H9 (cell line): ENCODE results near the gene ZNF555. TPM values are rescaled to one million over a fixed set of nuclear protein-coding genes. Genes with fewer than 3 reads are reported as not detected.

Experiments
- DNase-seq: peaks from one replicate; pipeline ENCODE4 v3.0.0-alpha.2; 2017
- H2AFZ ChIP-seq: one replicate; pipeline ENCODE4 v1.6.1; 2013; ENCODE audit warnings: mild to moderate bottlenecking, low read length, control low read depth, moderate library complexity
- H2AK5ac ChIP-seq: 2 replicates; pipeline ENCODE4 v1.6.1; 2013; ENCODE audit warnings: low read length, control low read depth, mixed read lengths; ENCODE audit not compliant: insufficient read length
- H2BK120ac ChIP-seq: one replicate; pipeline ENCODE4 v1.6.1; 2013; ENCODE audit warnings: low read depth, mild to moderate bottlenecking, low read length, control low read depth, inconsistent platforms; ENCODE audit not compliant: poor library complexity, severe bottlenecking
- H2BK12ac ChIP-seq: 2 replicates; pipeline ENCODE4 v1.6.1; 2013; ENCODE audit warnings: low read length, control low read depth, mixed read lengths, low read depth; ENCODE audit not compliant: insufficient read length
- H2BK15ac ChIP-seq: 2 replicates; pipeline ENCODE4 v1.6.1; 2013; ENCODE audit warnings: low read depth, low read length, control low read depth
- H2BK20ac ChIP-seq: one replicate; pipeline ENCODE4 v1.6.1; 2013; ENCODE audit warnings: low read depth, mild to moderate bottlenecking, low read length, control low read depth, inconsistent platforms; ENCODE audit not compliant: poor library complexity, severe bottlenecking
- H2BK5ac ChIP-seq: 2 replicates; pipeline ENCODE4 v1.6.1; 2013; ENCODE audit warnings: low read length, control low read depth, mixed read lengths; ENCODE audit not compliant: insufficient read length
- H3K14ac ChIP-seq: 2 replicates; pipeline ENCODE4 v1.6.1; 2013; ENCODE audit warnings: low read length, control low read depth; ENCODE audit not compliant: insufficient read depth
- H3K18ac ChIP-seq: 2 replicates; pipeline ENCODE4 v1.6.1; 2013; ENCODE audit warnings: low read depth, mild to moderate bottlenecking, mixed read lengths, low read length, control low read depth; ENCODE audit not compliant: insufficient read length
- H3K23ac ChIP-seq: 2 replicates; pipeline ENCODE4 v1.6.1; 2013; ENCODE audit warnings: low read length, control low read depth, mixed read lengths, low read depth; ENCODE audit not compliant: insufficient read length
- H3K23me2 ChIP-seq: 2 replicates; pipeline ENCODE4 v1.6.1; 2013; ENCODE audit warnings: low read depth, mild to moderate bottlenecking, mixed read lengths, low read length, control low read depth; ENCODE audit not compliant: insufficient read length, poor library complexity, severe bottlenecking
- H3K27ac ChIP-seq: 2 replicates; pipeline ENCODE4 v1.5.1; 2013; ENCODE audit warnings: low read length, control low read depth, mixed read lengths, low read depth; ENCODE audit not compliant: insufficient read length
- H3K27me3 ChIP-seq: 2 replicates; pipeline ENCODE4 v1.6.1; 2013; ENCODE audit warnings: low read length, control low read depth, inconsistent platforms; ENCODE audit not compliant: insufficient read depth
- H3K4ac ChIP-seq: 2 replicates; pipeline ENCODE4 v1.6.1; 2013; ENCODE audit warnings: low read depth, mild to moderate bottlenecking, control low read depth, inconsistent platforms, low read length, moderate library complexity
- H3K4me1 ChIP-seq: 2 replicates; pipeline ENCODE4 v1.6.1; 2013; ENCODE audit warnings: low read length, control low read depth, inconsistent platforms; ENCODE audit not compliant: insufficient read depth
- H3K4me2 ChIP-seq: 2 replicates; pipeline ENCODE4 v1.6.1; 2013; ENCODE audit warnings: low read length, control low read depth, mixed read lengths; ENCODE audit not compliant: insufficient read length, insufficient read depth
- H3K56ac ChIP-seq: 2 replicates; pipeline ENCODE4 v1.6.1; 2013; ENCODE audit warnings: low read depth, mild to moderate bottlenecking, mixed read lengths, low read length, control low read depth; ENCODE audit not compliant: insufficient read length
- H3K79me1 ChIP-seq: 2 replicates; pipeline ENCODE4 v1.6.1; 2013; ENCODE audit warnings: low read depth, mild to moderate bottlenecking, moderate library complexity, low read length, control low read depth, inconsistent platforms; ENCODE audit not compliant: insufficient read depth, poor library complexity, severe bottlenecking
- H3K79me2 ChIP-seq: 2 replicates; pipeline ENCODE4 v1.6.1; 2013; ENCODE audit warnings: low read length, control low read depth, inconsistent platforms; ENCODE audit not compliant: insufficient read depth
- H3K9ac ChIP-seq: 2 replicates; pipeline ENCODE4 v1.6.1; 2013; ENCODE audit warnings: low read length, control low read depth, mixed read lengths; ENCODE audit not compliant: insufficient read length; ENCODE audit errors: extremely low read depth
- H3K9me3 ChIP-seq: one replicate; pipeline ENCODE4 v1.6.1; 2013; ENCODE audit warnings: low read depth, low read length, inconsistent platforms; ENCODE audit not compliant: control insufficient read depth
- H3T11ph ChIP-seq: one replicate; pipeline ENCODE4 v1.6.1; 2013; ENCODE audit warnings: mild to moderate bottlenecking, low read length, control low read depth, inconsistent platforms
- H4K20me1 ChIP-seq: one replicate; pipeline ENCODE4 v1.6.1; 2013; ENCODE audit not compliant: control insufficient read depth, insufficient read length, insufficient read depth
- H4K5ac ChIP-seq: 2 replicates; pipeline ENCODE4 v1.6.1; 2013; ENCODE audit warnings: low read depth, mild to moderate bottlenecking, mixed read lengths, low read length, control low read depth; ENCODE audit not compliant: insufficient read length
- H4K8ac ChIP-seq: replicated peaks from 2 replicates; pipeline ENCODE4 v1.6.1; 2013; ENCODE audit warnings: low read length, control low read depth, mixed read lengths, low read depth; ENCODE audit not compliant: insufficient read length
- H4K91ac ChIP-seq: 2 replicates; pipeline ENCODE4 v1.6.1; 2013; ENCODE audit warnings: low read depth, mild to moderate bottlenecking, moderate library complexity, mixed read lengths, low read length, control low read depth; ENCODE audit not compliant: insufficient read length
- H3K27ac Mint-ChIP-seq, 3 experiments: 2 replicates in 2 of 3; 3 replicates in 1 of 3; pipeline ENCODE4 v1.8.0; 2020 to 2021; ENCODE audit warnings: mixed read lengths in 3 of 3, mild to moderate bottlenecking in 1 of 3, moderate library complexity in 1 of 3
- H3K27me3 Mint-ChIP-seq: 2 replicates; pipeline ENCODE4 v1.8.0; 2021; ENCODE audit warnings: low read depth, mild to moderate bottlenecking, moderate library complexity, mixed read lengths
- H3K36me3 Mint-ChIP-seq, 3 experiments: 2 replicates in 2 of 3; 3 replicates in 1 of 3; pipeline ENCODE4 v1.8.0; 2020 to 2021; ENCODE audit warnings: low read depth in 3 of 3, mixed read lengths in 3 of 3; ENCODE audit not compliant: insufficient read depth in 1 of 3
- H3K4me1 Mint-ChIP-seq, 2 experiments: 2 replicates each; pipeline ENCODE4 v1.8.0; 2020; ENCODE audit warnings: mixed read lengths in 2 of 2
- H3K4me3 Mint-ChIP-seq, 2 experiments: 2 replicates in 1 of 2; 3 replicates in 1 of 2; pipeline ENCODE4 v1.8.0; 2020 to 2021; ENCODE audit warnings: mild to moderate bottlenecking in 2 of 2, mixed read lengths in 2 of 2, moderate library complexity in 1 of 2
- H3K9me3 Mint-ChIP-seq, 2 experiments: 2 replicates in 1 of 2; 3 replicates in 1 of 2; pipeline ENCODE4 v1.8.0; 2020; ENCODE audit warnings: mild to moderate bottlenecking in 2 of 2, mixed read lengths in 2 of 2, moderate library complexity in 1 of 2
- WGBS: extraction: QIAGEN DNeasy Blood & Tissue Kit; methylation state at CpG from one replicate; pipeline ENCODE4 v1.1.7; 2013; ENCODE audit warnings: missing lambda C conversion rate, low lambda C conversion rate, mixed read lengths; ENCODE audit not compliant: insufficient read length; ENCODE audit errors: extremely low coverage; 5-methylcytosine and 5-hydroxymethylcytosine counted together
- total RNA-seq: library from RNA; stranded (reverse); gene quantifications from 2 replicates; pipeline ENCODE4 v1.2.1, GENCODE V29; 2021
- TF ChIP-seq, protein P1 (sequence below): fragments of 200-600 bp; sonication (generic); conservative IDR thresholded peaks from 3 replicates; pipeline ENCODE4 v1.8.0; 2021; ENCODE audit warnings: antibody characterized with exemption, mild to moderate bottlenecking

The ZNF555 gene
- total RNA-seq, 1 experiment from 2014 or later = 7.8 TPM

DNA sequence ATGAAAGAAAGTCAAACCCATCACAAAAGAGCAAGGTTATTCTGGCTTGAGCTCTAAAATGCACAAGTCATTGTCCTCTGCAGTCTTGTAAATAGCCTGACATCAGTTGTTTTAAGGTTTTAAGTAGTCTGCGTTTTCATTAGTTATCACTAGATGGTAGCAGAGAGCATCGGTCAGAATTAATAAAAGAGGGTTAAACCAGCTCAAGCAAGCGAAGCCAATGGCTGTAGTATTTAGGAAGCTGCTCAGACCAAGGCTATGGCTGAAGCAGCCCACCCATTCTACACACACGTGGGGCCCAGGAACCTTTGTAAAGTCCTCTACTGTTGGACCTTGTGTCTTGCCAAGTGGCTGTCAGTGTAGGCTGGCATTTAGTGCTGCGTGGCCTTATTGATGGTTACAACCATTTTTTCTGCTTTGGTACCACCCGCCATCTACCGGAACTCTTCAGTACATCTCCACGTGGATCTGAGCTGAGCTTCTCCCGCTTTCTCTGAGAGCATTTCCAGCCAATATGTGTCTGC is 46.2 kb downstream of the ZNF555 start:
- H2BK120ac ChIP-seq = no peak overlapping the region
- no peak overlapping the region for H4K8ac ChIP-seq

More for the DNA sequence above, 46.2 kb downstream of the ZNF555 start:
- WGBS = no CpG with 5 or more reads among the region's 9 CpGs
- Histone ChIP-seq H3K4me2 (peak overlapping the region; percentile 36), H3K18ac (peak overlapping the region; percentile 72), H2BK5ac (no peak overlapping the region), H4K5ac (no peak overlapping the region), H2BK20ac (no peak overlapping the region), H2AK5ac (no peak overlapping the region), H3K4ac (no peak overlapping the region), H3K79me1 (no peaks in the 10 kb centered on the region), H3K27ac (no peak overlapping the region), H3K23me2 (no peaks in the 10 kb centered on the region), H2BK12ac (no peak overlapping the region), H3K4me1 (no peaks in the 10 kb centered on the region; the same call in 1 of the 2 replicates), H3T11ph (no peak overlapping the region), H2BK15ac (no peak overlapping the region), H3K9ac (no peak overlapping the region), H3K56ac (no peak overlapping the region), H4K20me1 (no peaks in the 10 kb centered on the region), H2AFZ (no peak overlapping the region), H3K14ac (no peak overlapping the region), H3K23ac (no peak overlapping the region), H3K79me2 (no peaks in the 10 kb centered on the region), H3K27me3 (no peaks in the 10 kb centered on the region), H3K9me3 (no peaks in the 10 kb centered on the region), H4K91ac (no peak overlapping the region)
- Mint-ChIP-seq H3K27ac (0 out of 7 replicates have a peak overlapping the region, but pooled peaks of 1 of the 3 experiments have one; percentile 49), H3K4me3 (0 out of 5 replicates have a peak overlapping the region, but pooled peaks of 1 of the 2 experiments have one; percentile 3), H3K4me1 (peaks cover 7 to 8% of the 10 kb centered on the region in 2 experiments), H3K9me3 (peaks cover 9 to 23% of the 10 kb centered on the region in 2 experiments), H3K27me3 (peaks cover 11% of the 10 kb centered on the region), H3K36me3 (no peaks in the 10 kb centered on the region; a peak in 1 of 7 replicates)
- DNase-seq = peak; percentile 34
- TF ChIP-seq, protein P1, sequence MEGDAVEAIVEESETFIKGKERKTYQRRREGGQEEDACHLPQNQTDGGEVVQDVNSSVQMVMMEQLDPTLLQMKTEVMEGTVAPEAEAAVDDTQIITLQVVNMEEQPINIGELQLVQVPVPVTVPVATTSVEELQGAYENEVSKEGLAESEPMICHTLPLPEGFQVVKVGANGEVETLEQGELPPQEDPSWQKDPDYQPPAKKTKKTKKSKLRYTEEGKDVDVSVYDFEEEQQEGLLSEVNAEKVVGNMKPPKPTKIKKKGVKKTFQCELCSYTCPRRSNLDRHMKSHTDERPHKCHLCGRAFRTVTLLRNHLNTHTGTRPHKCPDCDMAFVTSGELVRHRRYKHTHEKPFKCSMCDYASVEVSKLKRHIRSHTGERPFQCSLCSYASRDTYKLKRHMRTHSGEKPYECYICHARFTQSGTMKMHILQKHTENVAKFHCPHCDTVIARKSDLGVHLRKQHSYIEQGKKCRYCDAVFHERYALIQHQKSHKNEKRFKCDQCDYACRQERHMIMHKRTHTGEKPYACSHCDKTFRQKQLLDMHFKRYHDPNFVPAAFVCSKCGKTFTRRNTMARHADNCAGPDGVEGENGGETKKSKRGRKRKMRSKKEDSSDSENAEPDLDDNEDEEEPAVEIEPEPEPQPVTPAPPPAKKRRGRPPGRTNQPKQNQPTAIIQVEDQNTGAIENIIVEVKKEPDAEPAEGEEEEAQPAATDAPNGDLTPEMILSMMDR = peak; percentile 73
